Type B pancreatic cell (in vitro differentiated cells): ENCODE measurements around the gene FUT8. TPM values are rescaled to one million over a fixed set of nuclear protein-coding genes. Genes with fewer than 3 reads are reported as not detected.

ENCODE experiments used
- DNase-seq: peaks from one replicate; pipeline ENCODE4 v3.0.0; 2021; ENCODE audit warnings: mixed read lengths; ENCODE audit not compliant: unreplicated experiment; ENCODE audit errors: extremely low spot score
- H3K27ac Mint-ChIP-seq: 2 replicates; pipeline ENCODE4 v1.8.0; 2021; ENCODE audit warnings: mild to moderate bottlenecking, mixed read lengths
- H3K27me3 Mint-ChIP-seq: 2 replicates; pipeline ENCODE4 v1.8.0; 2021; ENCODE audit warnings: mixed read lengths
- H3K36me3 Mint-ChIP-seq: 2 replicates; pipeline ENCODE4 v1.8.0; 2021; ENCODE audit warnings: mixed read lengths
- H3K4me1 Mint-ChIP-seq: one replicate; pipeline ENCODE4 v1.8.0; 2021; ENCODE audit warnings: mixed read lengths; ENCODE audit not compliant: unreplicated experiment
- H3K4me3 Mint-ChIP-seq: 2 replicates; pipeline ENCODE4 v1.8.0; 2021; ENCODE audit warnings: mild to moderate bottlenecking, mixed read lengths
- H3K9me3 Mint-ChIP-seq: 2 replicates; pipeline ENCODE4 v1.8.0; 2021; ENCODE audit warnings: mixed read lengths
- total RNA-seq: library from RNA; stranded (reverse); gene quantifications from 2 replicates; pipeline ENCODE4 v1.2.1, GENCODE V29; 2021; ENCODE audit warnings: low replicate concordance
- TF ChIP-seq, protein P1 (sequence below): fragments of 200-600 bp; sonication (generic); conservative IDR thresholded peaks from 2 replicates; pipeline ENCODE4 v1.5.0; 2021; ENCODE audit warnings: antibody characterized with exemption, mild to moderate bottlenecking

FUT8 gene
- total RNA-seq, 1 donor from 2014 or later = 67.4 TPM

DNA sequence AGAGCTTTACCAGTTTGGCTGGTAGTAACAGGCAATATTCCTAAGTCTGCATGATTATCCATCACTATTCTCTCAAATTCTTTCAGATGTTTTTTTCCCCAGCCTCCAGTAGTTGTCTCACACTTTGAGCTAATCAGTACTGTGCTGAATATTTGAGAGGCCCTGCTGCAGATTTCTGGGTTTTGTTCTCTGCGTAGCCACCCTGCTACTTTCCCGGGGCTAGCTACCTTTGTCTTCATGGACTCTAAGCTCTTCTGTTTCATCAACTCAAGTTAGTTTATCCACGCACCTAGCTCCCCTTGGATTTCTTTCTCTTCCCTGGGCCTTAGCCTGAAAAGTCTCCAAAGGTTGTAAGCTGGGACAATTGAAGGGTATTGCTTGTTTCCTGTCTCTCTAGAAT lies 73.0 kb downstream of the FUT8 start:
- H3K27me3 Mint-ChIP-seq = no peaks in the 10 kb centered on the region
- TF ChIP-seq, protein P1, sequence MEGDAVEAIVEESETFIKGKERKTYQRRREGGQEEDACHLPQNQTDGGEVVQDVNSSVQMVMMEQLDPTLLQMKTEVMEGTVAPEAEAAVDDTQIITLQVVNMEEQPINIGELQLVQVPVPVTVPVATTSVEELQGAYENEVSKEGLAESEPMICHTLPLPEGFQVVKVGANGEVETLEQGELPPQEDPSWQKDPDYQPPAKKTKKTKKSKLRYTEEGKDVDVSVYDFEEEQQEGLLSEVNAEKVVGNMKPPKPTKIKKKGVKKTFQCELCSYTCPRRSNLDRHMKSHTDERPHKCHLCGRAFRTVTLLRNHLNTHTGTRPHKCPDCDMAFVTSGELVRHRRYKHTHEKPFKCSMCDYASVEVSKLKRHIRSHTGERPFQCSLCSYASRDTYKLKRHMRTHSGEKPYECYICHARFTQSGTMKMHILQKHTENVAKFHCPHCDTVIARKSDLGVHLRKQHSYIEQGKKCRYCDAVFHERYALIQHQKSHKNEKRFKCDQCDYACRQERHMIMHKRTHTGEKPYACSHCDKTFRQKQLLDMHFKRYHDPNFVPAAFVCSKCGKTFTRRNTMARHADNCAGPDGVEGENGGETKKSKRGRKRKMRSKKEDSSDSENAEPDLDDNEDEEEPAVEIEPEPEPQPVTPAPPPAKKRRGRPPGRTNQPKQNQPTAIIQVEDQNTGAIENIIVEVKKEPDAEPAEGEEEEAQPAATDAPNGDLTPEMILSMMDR = no peak
- no peak overlapping the region for H3K27ac Mint-ChIP-seq
- H3K4me1 Mint-ChIP-seq = peaks cover 31% of the 10 kb centered on the region
- H3K4me3 Mint-ChIP-seq = no peak overlapping the region
- no peak for DNase-seq
- no peaks in the 10 kb centered on the region for H3K9me3 Mint-ChIP-seq
- no peaks in the 10 kb centered on the region for H3K36me3 Mint-ChIP-seq

DNA sequence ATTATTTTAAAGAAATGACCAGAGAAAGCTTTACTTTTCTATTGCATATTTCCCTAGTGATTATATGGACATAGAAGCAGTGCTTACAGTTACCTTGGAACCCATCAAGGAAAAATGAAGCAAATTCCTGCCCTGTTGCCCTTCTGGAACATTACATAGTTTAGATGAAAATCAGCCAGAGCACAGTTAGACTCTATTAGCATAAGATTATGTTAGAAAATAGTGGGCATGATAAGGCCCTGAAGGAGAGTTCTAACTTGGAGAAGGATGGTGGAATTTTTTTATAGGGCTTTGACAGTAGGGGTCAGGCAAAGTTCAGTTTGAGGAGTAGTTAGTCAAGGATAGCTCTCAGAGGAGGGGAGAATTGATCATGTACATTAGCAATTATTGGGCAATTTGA lies 74.3 kb downstream of the FUT8 start:
- H3K4me1 Mint-ChIP-seq = peaks cover 30% of the 10 kb centered on the region
- no peaks in the 10 kb centered on the region for H3K9me3 Mint-ChIP-seq
- H3K27ac Mint-ChIP-seq = no peak overlapping the region
- TF ChIP-seq, protein P1 = no peak
- no peaks in the 10 kb centered on the region for H3K27me3 Mint-ChIP-seq
- H3K4me3 Mint-ChIP-seq = no peak overlapping the region
- DNase-seq = no peak
- no peaks in the 10 kb centered on the region for H3K36me3 Mint-ChIP-seq

DNA sequence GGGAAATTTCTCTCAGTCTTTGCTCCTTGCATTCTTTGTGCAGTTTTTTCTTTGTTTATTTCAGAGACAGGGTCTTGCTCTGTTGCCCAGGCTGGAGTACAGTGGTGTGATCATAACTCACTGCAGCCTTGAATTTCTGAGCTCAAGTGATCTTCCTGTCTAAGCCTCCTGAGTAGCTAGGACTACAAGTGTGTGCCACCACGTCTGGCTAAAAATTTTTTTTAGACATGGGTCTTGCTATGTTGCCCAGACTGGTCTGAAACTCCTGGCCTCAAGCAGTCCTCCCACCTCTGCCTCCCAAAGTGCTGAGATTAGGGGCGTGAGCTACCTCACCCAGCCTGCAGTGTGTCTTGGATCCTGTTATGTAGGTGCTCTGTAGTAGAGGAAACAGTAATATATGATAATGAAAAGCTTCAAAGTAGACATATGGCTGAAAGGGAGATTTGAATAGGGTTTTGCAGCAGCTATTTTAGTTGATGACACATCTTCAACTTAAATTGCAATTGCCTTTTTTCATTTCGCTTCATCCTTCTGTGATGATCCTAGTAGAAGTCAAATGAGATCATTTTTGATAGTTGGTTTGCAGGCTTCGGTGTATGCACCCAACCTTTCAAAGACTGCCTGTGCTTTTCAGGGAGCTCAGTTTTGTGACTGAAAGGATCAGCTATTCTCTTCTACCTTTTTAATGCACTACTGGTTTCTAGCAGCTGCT lies 75.4 kb downstream of the FUT8 start:
- Mint-ChIP-seq H3K27ac (no peak overlapping the region), H3K9me3 (no peaks in the 10 kb centered on the region), H3K36me3 (no peaks in the 10 kb centered on the region), H3K27me3 (no peaks in the 10 kb centered on the region), H3K4me1 (peaks cover 22% of the 10 kb centered on the region), H3K4me3 (no peak overlapping the region)
- TF ChIP-seq, protein P1 = no peak
- no peak for DNase-seq

DNA sequence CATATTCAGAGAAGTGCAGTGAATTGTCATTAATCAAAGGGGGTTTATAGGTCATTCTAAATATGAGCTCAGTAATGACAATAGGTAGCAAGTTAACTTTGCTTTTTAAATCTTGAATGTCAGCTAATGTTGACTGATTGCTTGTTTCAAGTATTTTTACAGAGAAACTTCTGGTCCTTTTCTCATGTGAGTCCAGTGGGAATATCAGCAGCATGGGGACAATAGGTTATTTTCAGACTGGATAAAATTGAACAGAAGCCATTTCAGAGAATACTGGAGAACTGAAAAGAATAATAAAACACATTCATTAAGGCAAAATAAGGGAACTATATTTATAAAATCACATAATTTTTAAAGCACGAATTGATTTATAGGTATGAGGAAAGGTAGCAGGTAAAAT lies 78.7 kb downstream of the FUT8 start:
- H3K36me3 Mint-ChIP-seq = peaks cover under 1% of the 10 kb centered on the region
- no peak for DNase-seq
- H3K4me3 Mint-ChIP-seq = no peak overlapping the region
- peaks cover 2% of the 10 kb centered on the region for H3K9me3 Mint-ChIP-seq
- no peaks in the 10 kb centered on the region for H3K27me3 Mint-ChIP-seq
- TF ChIP-seq, protein P1 = no peak
- H3K4me1 Mint-ChIP-seq = peaks cover 10% of the 10 kb centered on the region
- H3K27ac Mint-ChIP-seq = no peak overlapping the region

DNA sequence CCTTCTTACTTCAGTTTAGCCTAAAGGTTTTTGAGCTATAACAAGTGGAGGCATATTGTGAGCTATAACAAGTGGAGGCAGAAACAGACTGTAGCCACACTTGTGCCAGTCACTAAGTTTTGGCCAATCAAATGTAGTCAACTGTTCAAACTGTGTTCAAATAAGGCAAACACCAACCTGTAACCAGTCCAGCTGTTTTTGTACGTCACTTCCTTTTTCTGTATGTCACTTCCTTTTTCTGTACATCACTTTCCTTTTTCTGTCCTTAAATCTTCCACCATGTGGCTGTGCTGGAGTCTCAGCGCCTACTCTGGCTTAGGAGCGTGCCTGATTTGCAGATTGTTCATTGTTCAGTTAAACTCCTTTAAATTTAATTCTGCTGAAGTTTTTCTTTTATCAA lies 79.7 kb downstream of the FUT8 start:
- Mint-ChIP-seq H3K9me3 (peaks cover 7% of the 10 kb centered on the region), H3K27me3 (no peaks in the 10 kb centered on the region), H3K36me3 (peaks cover 5% of the 10 kb centered on the region), H3K4me1 (peaks cover 4% of the 10 kb centered on the region), H3K27ac (no peak overlapping the region), H3K4me3 (no peak overlapping the region)
- TF ChIP-seq, protein P1 = no peak
- no peak for DNase-seq
